Measurements from ENCODE around the gene EHBP1.

The EHBP1 gene

GRCh38 chr2:62705007-62705829 lies at the start of gene EHBP1:
Gene EHBP1 (plus strand): TSS chr2:62705713. CDS start chr2:62707192, 1,479 bp downstream.
- peak; percentile 95 for DNase-seq

- DNase-seq, result no peak
These were observed 47.7 kb upstream of the EHBP1 start for GRCh38 chr2:62657783-62658182.

- DNase-seq, result no peak
These were observed 46.6 kb upstream of the EHBP1 start for GRCh38 chr2:62658891-62659290.

- DNase-seq, result no peak
These were observed 45.4 kb upstream of the EHBP1 start for GRCh38 chr2:62660087-62660486.

GRCh38 chr2:62660582-62661262 lies 44.8 kb upstream of the EHBP1 start:
- DNase-seq, result no peak

- DNase-seq, result no peak
These were observed 44.3 kb upstream of the EHBP1 start for GRCh38 chr2:62661263-62661635.

GRCh38 chr2:62662131-62662530 lies 43.4 kb upstream of the EHBP1 start:
- no peak for DNase-seq

GRCh38 chr2:62662554-62662953 lies 43.0 kb upstream of the EHBP1 start:
- DNase-seq, result no peak

- DNase-seq, result no peak
These were observed 42.1 kb upstream of the EHBP1 start for GRCh38 chr2:62663411-62663810.

- DNase-seq, result no peak
These were observed 41.4 kb upstream of the EHBP1 start for GRCh38 chr2:62663920-62664795.

- DNase-seq, result no peak
These were observed 40.1 kb upstream of the EHBP1 start for GRCh38 chr2:62665446-62665845.

GRCh38 chr2:62669180-62669579 lies 36.3 kb upstream of the EHBP1 start:
- no peak for DNase-seq

- DNase-seq, result no peak
These were observed 32.9 kb upstream of the EHBP1 start for GRCh38 chr2:62672601-62673000.

GRCh38 chr2:62675062-62675461 lies 30.5 kb upstream of the EHBP1 start:
- DNase-seq, result no peak

- DNase-seq, result no peak
These were observed 20.3 kb upstream of the EHBP1 start for GRCh38 chr2:62685256-62685655.

- no peak for DNase-seq
These were observed 19.4 kb upstream of the EHBP1 start for GRCh38 chr2:62686012-62686685.

GRCh38 chr2:62687636-62688035 lies 17.9 kb upstream of the EHBP1 start:
- no peak for DNase-seq

- DNase-seq, result no peak
These were observed 16.7 kb upstream of the EHBP1 start for GRCh38 chr2:62688771-62689170.

GRCh38 chr2:62691186-62691585 lies 14.3 kb upstream of the EHBP1 start:
- DNase-seq, result no peak

- no peak for DNase-seq
These were observed 13.3 kb upstream of the EHBP1 start for GRCh38 chr2:62692225-62692624.

- no peak for DNase-seq
These were observed 6.9 kb upstream of the EHBP1 start for GRCh38 chr2:62698653-62699052.

GRCh38 chr2:62704654-62705006 lies 883 bp upstream of the EHBP1 start:
- DNase-seq, result no peak
